NK-92 (cell line): ENCODE measurements around the gene TFAP2D.

ENCODE experiments used
- DNase-seq: peaks from one replicate; lab custom pipeline; 2025; ENCODE audit not compliant: unreplicated experiment; lab: John Stamatoyannopoulos, UW

Gene TFAP2D

DNA sequence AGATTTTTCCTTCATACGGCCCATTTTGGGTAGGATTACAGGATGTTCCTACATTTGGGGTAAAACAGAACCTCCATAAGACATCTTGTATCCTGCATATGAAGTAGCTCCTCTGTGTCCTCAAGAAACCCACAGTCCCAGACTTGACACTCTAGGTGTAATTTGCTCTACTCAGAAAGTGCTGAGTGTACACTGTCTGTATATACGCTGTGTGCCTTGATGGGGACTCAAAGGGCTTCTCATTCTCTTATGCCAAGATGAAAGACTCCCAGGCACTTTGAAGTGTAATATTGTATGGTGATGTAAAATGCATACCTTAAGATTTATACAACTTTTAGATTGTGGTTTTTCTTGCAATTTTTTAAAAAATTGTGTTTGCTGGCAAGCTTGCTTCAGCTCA is 5.2 kb downstream of the TFAP2D start:
- DNase-seq, result no peak

DNA sequence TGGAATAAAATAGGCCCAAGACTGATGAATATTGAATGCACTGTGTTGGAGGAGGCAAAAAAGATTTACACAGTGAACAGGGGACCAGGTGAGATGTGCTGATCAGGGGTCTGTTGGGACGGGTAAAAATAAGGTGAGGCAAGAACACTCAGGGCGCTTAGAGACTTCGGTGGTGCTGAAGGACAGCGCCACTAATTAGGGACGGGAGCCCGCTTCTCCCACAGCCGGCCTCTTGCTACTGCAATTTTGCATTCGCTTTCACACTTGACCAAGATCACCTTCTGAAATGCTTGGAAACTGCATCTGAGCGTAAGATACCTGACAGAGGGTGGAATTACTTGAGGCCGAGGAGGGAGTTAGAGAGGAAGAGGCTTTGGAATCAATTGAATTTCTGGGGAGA is 7.3 kb downstream of the TFAP2D start:
- DNase-seq, result no peak

DNA sequence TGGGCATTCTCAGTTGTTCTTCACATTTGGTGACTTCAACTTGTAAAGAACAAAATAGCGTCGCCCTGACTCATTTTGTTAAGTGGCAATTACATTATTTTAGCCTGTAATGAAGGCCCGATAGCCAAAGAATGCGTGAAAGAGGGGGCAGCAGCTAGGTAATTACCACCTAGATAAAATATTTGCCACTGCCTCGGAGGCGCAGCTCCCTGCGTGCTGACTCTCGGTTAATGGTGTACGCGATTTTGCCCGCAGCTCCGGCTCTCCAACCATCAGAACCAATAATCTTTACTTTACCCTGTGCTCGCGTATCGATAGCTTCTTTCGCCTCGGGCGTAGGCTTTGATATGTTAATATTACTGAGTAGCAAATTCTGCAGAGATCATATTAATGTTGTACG is 8.7 kb downstream of the TFAP2D start:
- no peak for DNase-seq

DNA sequence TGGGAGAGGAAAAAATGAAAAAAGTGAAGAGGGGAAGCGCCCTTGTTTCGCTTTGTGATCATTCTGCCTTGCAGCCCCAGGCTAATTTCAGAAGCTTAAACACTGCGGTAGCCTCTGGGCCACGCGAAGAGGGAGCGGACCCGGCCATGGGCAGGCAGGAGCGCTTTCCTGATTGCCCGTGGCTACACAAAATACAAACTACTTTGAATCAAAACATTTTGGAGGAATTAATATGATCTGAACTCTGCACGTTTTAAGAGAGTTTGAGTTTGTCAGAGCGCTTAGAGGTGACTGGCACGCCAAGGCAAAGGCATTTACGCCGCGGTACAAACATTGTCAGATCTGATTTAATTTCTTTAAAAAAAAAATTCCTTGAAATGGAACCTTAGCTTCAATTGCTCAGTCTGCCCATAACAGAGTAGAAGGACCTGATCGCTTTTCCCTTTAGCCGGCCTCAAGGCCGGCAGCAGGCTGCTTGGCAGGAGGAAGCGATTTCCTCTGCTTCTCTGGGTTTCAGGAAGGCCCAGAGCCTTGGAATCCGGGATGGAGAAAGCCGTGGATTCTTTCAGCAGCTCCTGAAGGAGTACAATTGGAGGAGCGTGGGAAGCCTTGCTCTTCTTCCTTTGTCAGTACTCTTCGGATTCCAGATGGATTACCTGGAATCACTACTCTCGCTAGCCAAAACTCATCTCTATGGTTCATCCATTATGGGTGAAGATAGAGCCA is 9.7 kb downstream of the TFAP2D start:
- DNase-seq, result no peak

DNA sequence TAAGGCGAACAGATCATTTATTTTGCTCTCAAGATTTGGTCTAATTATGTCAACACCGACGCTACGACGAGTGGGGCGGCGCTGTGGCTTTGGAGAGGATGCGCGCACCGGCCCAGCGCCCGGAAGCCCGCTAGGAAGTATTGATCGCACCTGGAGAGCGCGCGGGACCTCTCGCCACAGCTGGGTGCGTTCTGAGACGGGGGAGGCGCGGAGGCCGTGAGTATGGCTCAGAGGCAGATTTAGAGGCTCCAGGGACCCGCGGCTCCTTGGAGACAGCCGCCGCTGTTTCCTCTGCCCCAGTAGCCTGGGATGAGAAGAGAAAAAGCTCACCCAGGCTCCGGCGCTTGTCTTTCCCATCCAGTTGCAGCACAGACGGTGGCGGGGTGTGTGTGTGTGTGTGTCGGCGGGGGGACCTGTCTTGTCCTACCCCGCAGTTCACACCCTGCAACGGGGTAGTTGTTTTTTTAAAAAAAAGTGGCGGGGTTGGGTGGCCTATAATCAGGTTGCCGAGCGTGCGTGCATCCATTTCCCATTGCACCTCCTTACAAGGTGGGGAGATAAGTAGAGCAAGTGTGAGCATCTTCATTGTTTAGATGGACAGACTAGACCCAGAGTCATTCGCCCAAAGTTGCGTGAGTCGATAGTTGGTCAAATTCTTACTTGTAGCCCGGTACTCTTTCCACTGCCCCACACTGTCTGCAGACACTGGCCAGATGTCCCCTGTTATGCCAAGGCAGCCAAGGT is 11.2 kb downstream of the TFAP2D start:
- DNase-seq, result no peak

- DNase-seq, result no peak
Measured at GRCh38 chr6:50734488-50734887, 21.2 kb downstream of the TFAP2D start.

DNA sequence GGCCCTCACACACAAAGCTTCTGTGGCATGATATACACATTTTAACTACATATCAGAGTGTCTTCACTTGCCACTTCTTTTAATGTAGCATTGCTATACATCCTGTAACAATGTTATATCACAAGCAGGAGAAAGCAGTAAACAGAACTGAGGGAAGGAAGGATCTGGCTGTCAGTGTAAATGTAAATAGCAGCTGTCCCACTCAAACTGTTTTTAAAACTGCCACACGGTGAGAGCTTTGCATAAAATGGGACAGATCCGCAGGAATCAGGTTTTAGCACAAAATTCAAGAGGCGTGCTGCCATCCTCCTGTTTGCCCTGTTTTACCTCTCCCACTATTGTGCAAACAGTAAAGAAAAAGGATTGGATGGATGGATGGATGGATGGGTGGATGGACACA is 28.8 kb downstream of the TFAP2D start:
- DNase-seq, result no peak

DNA sequence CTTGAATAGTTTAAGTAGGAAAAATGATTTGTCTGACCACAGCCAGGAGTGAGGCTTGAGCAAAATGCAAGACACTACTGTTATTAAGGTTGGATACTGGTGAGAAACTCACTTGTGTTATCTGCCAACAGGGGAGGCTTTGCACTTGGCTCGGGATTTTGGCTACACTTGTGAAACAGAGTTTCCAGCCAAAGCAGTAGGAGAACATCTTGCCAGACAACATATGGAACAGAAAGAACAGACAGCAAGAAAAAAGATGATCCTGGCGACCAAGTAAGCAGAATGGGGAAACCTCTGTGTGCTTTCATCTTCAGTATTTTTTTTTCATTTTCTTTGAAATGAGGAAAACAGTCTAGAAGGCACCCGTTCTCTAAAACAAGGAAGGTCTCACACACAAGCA is 31.6 kb downstream of the TFAP2D start:
- DNase-seq, result no peak

DNA sequence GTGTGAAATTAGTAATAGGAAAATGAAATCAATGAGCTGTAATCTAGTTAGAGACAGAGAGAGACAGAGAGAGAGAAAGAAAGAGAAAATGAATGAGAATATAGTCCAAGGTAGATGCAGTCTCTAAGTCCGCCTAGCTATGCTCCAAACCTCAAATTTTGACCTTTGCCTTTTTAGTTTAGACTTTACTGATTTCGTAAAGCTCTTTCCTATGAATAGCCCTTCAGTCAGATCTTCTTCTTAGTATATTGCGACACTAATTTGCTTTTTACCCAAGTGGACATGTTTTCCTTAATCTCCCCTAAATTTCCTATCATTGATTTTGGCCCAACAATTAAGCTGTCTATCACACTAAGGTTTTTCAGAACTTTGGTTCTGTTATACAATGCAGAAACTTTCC is 49.5 kb downstream of the TFAP2D start:
- no peak for DNase-seq

DNA sequence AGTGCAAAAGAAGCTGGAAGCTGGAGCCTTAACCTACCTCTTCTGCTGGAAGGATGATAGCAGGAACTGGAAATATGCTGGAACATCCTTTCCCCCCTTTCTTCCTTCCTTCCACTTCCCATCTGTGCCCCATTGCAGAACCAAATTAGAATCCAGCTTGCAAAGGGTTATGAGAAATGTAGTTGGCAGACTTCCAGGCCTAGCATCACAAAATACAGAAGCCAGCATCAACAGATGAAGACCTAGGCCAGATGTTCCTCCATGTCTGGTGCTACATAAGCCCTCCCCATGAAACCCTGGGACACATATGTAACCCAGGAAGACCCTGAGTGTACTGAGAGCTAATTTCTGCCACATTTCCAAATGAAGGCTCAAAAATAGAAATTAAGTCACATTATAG is 65.4 kb downstream of the TFAP2D start:
- no peak for DNase-seq

DNA sequence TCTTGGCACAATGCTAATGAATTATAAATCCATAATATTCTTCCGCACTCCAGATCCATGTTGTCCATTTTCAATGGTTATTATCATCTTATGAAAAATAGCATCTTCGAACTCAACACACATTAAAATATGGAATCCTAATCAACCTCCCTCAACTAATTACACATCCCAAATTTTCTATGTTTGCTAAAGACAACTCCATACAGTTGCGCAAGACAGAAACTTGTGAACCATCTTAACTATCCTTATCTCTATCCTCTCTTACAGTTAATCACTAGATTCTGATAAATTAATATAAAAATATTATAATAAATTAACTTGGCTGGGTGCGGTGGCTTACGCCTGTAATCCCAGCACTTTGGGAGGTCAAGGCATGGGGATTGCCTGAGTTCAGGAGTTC is 67.1 kb downstream of the TFAP2D start:
- DNase-seq, result no peak

- no peak for DNase-seq
Measured at GRCh38 chr6:50785921-50786320, 72.6 kb downstream of the TFAP2D start.

- no peak for DNase-seq
Measured at GRCh38 chr6:50791900-50792508, 78.7 kb downstream of the TFAP2D start.

DNA sequence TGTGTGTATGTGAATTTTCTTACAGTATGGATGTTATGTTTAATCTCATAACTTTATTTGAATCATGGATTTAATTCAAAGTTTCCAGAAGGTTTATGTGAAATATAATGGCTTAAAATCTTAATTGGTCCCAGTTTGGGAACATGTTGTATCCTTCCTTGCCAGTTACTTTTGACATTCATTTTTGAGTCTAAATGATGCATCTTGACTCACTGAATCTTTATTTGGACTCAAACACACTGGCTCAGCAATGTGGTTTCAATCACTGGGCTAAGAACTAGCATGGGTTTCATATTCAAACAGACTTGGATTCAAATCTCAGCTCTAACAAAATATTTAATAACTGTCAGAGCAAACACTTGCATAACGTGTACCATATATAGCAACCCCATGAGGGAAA is 79.4 kb downstream of the TFAP2D start:
- no peak for DNase-seq

DNA sequence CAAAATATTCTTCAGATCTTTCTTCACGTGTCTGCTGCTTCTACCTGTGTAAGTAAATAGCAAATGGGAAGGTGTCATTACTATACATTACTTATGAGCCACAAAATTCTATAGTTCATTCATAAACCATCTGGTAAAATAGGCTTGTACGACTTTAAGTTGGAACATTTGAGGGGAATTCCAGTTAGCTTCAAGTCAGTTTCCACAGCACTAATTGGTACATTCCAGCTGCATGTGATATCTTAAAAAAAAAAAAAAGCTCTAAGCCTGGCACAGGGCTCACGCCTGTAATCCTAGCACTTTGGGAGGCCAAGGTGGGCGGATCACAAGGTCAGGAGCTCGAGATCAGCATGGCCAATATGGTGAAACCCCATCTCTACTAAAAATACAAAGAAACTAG is 82.2 kb downstream of the TFAP2D start:
- DNase-seq, result no peak

- no peak for DNase-seq
Measured at GRCh38 chr6:50804283-50804682, 91.0 kb downstream of the TFAP2D start.

DNA sequence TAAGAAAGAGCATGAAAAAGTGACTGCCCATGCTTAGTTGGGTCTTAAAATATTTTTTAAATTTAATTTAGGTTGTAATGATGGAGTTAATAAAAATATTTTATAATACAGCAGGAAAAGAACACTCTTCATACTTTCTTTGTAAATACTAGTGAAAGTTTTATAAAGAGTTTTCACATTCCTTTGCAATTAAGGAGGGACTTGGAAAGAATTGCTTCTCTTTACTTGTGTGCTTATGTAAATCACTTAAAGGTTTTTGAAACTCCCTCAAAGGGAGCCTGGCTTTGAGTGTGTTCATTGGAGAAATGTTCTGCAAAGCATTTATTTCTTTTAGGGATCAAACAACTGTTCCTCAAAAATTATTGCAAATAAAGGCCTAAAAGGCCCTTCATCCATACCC is 93.7 kb downstream of the TFAP2D start:
- no peak for DNase-seq

GRCh38 chr6:50815436-50816114 is 102.2 kb downstream of the TFAP2D start:
- DNase-seq, result no peak

- DNase-seq, result no peak
Measured at GRCh38 chr6:50816115-50816675, 102.9 kb downstream of the TFAP2D start.

DNA sequence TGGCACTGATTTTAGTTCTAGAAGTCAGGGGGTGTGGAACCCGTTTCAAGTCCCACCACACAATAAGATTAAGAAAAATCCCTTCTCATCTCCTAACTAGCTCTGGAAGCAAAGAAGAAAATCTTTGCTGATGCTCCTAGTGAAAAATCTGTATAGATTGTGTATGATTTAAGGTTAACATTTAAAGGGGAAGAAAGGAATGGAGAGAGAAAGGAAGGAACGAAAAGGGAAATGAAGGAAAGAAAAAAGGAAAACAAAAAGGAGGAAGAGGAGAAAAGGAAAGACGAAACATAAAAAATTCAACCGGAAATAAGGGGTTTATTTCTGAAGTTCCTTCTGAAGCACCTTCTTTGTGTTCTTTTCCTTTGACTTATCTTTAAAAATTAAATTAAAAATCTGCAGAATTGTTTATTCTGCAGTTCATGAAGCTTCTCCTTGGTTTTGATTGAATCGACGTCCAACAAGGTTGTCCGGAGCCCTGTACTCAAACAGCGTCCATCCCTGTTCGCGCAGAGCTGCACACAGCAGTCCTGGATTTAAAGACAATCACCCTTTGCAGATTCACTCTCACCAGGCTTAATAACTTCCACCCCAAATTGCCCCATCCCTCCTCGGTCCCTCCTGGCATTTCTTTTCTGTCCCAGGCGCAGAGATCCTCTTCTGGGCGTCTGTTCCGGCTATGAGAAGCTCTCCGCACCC is 103.8 kb downstream of the TFAP2D start:
- no peak for DNase-seq

GRCh38 chr6:50817646-50817950 is 104.3 kb downstream of the TFAP2D start:
- DNase-seq, result no peak
